Esophagus muscularis mucosa (tissue), 4 donors: Measurements from ENCODE around the gene WFIKKN1.

Experiments
- CTCF ChIP-seq, 3 experiments: fragments of 200-600 bp in 2 of 3; fragments of 450-650 bp in 1 of 3; sonication (generic) in 2 of 3; IDR thresholded peaks; one replicate each; pipeline ENCODE4 v1.5.1; 2017 to 2019; ENCODE audit warnings: antibody characterized with exemption in 3 of 3, mild to moderate bottlenecking in 2 of 3, moderate library complexity in 1 of 3
- EP300 ChIP-seq: sonication (generic); formaldehyde crosslinking; IDR thresholded peaks from one replicate; pipeline ENCODE4 v1.6.1; 2017; ENCODE audit warnings: antibody characterized with exemption
- POLR2A ChIP-seq: fragments of 450-650 bp; IDR thresholded peaks from one replicate; pipeline ENCODE4 v1.6.1; 2017; ENCODE audit warnings: antibody characterized with exemption, moderate library complexity, mild to moderate bottlenecking, low read depth
- POLR2AphosphoS5 ChIP-seq, 2 donors: sonication (generic); formaldehyde crosslinking; IDR thresholded peaks; one replicate each; pipeline ENCODE4 v1.6.1; 2017; ENCODE audit warnings: antibody characterized with exemption in 2 of 2

GRCh38 chr16:644556-644955 lies 13.8 kb downstream of the WFIKKN1 start:
- TF ChIP-seq CTCF (IDR thresholded peaks at IDR 0.05) (no peak), POLR2A (no peak), POLR2AphosphoS5 (IDR thresholded peaks at IDR 0.05) (no peak), EP300 (no peak)
